AG08395 (cell line): ENCODE measurements around the gene C12orf43.

ENCODE experiments used
- DNase-seq: peaks from one replicate; pipeline ENCODE4 v3.0.0; 2012; ENCODE audit warnings: mixed read lengths, low spot score

The C12orf43 gene

DNA sequence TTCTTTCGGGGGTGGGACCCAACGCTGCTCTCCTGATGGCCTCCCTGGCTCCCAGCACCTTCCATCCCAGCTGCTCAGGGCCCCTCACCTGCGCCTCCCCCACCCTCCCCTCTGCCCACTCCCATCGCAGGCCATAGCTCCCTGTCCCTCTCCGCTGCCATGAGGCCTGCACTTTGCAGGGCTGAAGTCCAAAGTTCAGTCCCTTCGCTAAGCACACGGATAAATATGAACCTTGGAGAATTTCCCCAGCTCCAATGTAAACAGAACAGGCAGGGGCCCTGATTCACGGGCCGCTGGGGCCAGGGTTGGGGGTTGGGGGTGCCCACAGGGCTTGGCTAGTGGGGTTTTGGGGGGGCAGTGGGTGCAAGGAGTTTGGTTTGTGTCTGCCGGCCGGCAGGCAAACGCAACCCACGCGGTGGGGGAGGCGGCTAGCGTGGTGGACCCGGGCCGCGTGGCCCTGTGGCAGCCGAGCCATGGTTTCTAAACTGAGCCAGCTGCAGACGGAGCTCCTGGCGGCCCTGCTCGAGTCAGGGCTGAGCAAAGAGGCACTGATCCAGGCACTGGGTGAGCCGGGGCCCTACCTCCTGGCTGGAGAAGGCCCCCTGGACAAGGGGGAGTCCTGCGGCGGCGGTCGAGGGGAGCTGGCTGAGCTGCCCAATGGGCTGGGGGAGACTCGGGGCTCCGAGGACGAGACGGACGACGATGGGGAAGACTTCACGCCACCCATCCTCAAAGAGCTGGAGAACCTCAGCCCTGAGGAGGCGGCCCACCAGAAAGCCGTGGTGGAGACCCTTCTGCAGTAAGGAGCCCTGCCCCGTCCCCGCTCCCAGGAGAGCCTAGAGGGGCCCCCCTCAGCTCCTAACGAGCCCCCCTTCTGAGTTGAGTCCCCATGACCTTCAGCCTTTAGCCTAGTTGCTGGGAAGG lies 37.7 kb downstream of the C12orf43 start, which contains the start of gene HNF1A:
Gene HNF1A, plus strand, starts transcription at position 248 of the 924 bp plus-strand sequence. Its CDS starts 226 bp downstream, at position 474.
- DNase-seq: no peak

DNA sequence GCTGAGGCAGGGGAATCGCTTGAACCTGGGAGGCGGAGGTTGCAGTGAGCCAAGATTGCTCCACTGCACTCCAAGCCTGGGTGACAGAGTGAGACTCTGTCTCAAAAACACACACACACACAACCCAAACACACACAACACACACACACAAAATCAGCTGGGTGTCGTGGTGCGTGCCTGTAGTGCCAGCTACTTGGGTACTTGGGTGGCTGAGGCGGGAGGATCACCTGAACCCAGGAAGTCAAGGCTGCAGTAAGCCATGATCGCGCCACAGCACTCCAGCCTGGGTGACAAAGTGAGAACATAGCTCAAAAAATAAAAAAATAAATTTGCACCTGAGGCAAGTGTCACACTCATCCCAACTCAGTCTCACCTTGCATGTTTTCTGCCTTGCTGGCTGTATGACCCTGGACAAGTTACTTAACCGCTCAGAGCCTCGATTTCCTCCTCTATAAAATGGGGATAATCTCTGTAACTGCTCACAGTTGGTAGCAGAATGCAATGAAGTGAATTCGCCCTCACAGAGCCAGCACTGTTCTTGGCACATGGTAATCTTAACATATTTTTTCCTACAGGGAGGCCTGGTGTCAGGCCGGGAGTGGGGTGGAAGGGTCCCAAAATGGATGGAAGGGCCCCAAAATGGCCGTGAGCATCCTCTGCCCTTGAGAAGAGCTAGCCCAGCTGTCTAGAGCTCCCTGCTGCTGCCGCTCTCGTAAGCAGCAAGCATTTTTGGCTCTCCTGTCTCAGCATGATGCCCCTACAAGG lies 38.6 kb downstream of the C12orf43 start:
- DNase-seq: no peak

DNA sequence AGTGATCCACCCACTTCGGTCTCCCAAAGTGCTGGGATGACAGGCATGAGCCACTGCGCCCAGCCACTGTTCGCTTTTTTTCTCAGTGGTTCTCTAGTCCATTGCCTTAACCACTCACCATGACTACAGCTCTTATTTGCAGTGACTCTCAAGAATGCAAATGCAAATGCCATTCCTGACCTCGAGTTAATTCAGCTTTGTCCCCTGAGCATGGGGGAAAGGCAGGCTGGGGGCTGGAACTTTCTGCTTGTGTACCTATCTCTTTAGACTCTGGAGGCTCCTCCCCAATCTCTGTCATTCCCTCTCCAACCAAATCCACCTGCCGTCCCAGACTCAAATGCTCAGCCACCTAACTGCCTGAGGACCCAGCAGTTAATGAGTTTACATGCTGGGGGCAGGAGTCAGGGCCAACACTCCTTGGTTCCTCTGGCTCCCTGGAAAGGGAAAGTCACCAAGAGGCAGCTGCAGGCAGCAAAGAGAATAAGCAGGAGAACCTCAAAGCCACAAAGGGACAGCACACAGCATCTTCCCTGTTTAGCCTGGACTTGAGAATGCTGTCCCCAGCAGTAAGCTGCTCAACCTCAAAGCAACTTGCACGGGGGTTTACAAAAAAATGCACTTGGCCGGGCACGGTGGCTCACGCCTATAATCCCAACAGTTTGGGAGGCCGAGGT lies 43.3 kb downstream of the C12orf43 start:
- no peak for DNase-seq

DNA sequence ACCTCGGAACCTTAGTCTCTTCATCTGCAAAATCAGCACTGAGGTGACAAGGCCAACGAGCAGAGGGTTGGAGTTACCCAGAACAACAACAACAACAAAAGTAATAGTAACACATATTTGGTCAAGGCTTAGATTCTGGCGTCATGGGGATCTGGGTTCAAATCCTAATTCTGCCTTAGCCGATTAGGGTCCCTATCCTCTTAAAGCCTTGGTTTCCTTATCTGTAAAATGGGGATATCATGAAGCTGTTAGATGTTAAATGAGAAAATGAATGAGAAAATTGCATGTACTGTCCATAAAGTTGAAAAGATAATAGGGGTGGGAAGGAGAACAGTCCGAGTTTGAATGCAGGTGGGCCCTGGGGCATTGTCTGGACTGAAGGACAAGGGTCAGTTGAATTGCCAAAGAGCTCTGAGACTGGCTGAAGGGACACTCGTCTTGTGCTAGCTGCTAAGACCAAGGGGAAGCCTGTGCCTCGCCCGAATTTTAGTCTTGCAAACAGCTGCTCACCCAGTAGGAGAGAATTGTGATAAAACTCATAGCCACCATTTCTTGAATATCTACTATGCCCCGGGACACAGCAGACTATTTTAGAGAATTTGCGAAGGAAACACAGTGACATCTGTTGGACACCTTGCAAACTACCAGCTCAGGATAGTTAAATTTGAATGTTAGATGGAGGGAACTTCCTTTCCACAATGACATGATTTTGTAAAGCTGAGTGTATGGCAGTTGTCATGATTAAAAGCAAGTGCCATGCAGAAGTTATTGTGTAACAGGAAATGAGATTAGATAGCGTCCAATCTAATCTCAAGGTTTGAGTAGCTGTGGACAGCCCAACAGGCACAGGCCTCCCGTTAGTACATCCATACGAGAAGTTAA lies 44.7 kb downstream of the C12orf43 start:
- peak; percentile 85 for DNase-seq

DNA sequence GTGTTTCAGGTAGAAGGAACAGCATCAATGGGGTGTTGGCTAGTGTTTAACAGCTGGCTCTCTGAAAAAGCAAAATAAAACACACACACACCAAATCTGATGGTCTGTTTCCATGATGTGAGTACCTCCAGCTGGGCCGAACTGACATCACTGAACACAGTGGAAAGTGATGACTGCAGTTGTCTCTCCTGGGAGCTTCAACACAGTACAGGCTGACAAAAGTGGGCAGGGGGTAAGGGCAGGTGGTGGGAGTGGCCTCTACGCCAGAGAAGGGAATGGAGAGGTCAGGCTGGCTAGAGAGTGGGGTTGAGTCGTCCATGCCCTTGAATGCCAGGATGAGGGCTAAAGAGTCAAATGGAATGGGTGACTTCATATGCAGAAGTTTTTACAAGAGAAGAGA lies 46.0 kb downstream of the C12orf43 start:
- DNase-seq: no peak

DNA sequence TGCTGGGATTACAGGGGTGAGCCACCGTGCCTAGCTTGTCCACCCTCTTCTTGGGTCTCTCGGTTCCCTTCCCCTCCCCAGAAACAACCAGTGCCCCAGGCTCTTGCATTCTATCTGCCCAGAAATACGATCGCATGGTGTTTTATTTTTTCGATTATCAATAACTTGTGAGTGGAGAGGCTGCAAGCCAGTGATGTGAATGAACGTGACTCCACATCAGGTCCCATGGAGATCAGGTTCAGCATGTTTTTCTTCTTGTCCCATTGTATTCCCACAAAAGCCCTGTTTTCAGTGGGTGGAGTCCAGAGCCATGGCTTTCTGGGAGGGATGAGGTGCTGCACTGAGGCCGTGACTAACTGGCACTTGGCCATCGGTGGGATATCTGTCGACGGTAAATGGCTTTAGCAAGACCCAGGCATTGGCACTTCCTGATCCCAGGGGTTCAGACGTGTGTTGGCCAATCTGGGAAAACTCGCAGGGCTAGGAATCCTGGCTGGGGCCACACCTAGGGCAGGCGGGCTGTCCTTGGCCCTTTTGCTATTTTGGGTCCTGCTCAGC lies 50.7 kb downstream of the C12orf43 start:
- DNase-seq: no peak

DNA sequence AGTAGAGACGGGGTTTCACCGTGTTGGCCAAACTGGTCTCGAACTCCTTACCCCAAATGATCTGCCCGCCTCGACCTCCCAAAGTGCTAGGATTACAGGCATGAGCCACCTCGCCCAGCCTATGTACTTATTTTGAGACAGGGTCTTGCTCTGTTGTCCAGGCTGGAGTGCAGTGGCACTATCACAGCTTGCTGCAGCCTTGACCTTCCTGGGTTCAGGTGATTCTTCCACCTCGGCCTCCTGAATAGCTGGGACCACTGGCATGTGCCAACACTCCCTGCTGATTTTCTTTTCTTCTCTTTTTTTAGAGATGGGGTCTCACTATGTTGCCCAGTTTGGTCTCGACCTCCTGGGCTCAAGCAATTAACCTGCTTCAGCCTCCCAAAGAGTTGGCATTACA lies 52.0 kb downstream of the C12orf43 start:
- DNase-seq: no peak

DNA sequence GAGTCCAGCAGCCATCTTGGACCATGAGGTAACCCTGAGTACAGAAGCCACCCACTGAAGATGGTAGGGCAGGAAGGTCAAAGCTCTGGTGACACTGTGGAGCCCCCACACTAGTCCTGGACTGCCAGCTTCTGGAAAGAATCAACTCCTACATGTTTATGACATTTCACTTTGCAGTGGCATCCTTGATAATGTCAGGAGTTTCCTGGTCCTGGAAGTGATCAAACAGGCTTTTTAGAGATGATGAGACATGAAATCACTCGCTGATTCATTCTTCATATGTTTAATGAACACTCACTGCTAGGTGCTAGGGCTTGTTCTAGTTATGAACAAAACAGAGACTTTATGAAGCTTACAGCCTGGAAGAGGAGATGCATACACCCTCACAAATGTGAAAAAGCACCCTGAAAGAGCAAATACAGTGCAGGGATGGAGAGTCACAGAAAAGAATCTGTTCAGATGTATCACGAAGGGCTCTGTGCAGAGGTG lies 53.7 kb downstream of the C12orf43 start:
- no peak for DNase-seq

DNA sequence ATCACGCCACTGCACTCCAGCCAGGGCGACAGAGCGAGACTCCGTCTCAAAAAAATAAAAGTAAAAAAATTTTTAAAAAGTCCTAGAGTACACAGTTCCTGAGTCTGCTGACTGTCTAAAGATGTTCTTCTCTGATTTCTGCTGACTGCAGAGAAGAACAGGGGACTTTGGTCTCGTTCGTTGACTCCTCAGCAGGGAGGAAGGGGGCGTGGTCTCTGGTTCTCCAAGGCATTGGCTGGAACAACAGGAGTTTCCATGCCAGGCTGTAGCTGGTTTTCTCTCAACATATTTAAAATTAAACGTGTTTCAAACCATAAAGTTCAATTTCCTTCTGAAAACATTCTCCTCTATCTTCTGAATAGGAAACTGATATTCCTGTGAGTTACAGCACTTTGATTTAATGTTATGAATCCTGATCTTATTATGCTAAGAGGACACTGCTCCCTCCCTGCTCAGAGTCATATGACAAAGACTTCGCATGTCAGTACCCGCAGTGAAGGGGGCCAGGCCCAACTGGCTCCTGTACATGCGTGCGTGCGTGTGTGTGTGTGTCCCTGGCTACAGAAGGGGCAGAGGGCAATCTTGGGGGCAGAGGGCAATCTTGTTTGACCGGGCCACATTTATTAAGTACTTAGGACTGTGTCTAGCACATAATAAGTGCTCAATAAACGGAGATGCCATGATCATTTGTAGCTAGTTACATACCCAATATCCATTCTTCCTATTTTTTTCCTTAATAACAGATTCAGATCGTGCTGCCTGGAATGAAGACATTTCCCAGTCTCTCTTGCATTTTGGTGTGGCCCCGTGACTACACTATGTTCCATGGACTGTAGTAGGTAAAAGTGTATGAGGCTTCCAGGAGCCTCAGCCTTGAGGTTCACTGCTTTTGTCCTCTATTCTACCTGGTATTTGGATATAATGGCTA lies 54.4 kb downstream of the C12orf43 start:
- DNase-seq: no peak

DNA sequence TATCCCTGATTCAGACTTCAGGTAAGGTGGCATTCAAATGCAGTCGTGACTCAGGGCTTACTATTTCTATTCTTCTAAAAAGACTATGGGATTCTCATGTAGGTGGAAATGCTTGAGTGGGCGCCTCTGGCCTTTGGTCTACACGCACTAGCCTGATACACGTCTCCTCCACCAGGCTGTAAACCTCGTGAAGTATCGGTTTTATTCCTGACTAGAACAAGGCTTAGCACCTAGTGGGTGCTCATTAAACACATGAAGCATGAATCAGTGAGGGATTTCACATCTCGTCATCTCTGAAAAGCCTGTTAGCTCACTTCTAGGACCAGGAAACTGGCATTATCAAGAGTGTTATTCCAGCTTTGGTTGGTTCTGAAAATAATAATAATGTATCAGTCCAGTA lies 55.6 kb downstream of the C12orf43 start:
- DNase-seq: no peak

DNA sequence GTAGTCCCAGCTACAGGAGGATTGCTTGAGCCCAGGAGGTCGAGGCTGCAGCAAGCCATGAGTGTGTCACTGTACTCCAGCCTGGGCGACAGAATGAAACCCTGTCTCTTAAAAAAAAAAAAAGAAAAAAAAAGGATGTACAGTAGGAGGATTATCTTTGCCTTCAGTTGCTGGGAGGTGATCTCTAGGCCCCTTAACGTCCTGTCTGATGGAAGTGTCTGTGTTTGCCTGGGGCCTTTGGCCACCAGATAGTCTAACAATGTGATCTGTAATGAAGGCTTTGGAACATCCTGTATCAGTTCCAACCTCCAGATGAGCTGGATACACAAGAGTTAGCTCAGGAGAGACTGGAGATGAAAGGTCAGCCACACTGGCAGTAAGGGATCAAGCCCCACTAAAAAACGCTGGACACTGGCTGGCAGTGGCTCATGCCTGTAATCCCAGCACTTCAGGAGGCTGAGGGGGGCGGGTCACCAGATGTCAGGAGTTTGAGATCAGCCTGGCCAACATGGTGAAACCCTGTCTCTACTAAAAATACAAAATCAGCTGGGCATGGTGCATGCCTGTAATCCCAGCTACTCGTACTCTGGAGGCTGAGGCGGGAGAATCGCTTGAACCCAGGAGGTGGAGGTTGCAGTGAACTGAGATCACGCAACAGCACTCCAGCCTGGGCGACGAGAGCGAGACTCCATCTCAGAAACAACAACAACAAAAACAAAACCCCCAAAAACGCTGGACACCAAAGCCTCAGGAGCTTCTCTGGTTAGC lies 57.0 kb downstream of the C12orf43 start:
- no peak for DNase-seq

DNA sequence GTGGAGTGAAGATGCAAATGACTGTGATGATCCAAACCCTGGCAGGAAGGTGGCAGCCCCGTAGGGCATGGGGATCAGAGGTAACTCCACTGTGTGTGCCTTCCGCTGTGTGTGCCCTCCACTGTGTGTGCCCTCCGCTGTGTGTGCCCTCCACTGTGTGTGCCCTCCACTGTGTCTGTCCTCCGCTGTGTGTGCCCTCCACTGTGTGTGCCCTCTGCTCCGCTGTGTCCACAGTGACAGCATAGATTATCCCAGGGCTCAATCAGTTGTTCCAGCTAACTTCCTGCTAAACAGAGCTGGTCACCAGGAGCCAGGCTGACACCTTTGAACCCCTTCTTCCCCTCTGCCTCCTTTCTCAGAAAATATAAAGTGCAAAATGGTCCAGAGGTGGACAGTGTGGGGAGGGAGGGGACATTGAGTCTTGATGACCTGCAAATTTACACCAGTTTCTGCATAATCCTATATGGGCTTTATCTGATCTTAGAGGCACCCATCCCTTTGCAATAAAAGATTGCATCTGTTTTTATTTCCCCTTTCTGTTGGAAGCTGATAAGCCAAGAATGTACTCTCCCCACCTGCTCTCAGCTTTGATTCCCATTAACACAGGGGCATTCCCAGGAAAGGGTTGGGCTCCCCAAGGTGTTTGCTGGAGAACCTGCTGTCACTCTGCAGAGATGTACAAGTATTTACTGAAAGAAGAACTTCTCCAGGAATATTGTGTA lies 59.5 kb downstream of the C12orf43 start:
- DNase-seq: no peak

DNA sequence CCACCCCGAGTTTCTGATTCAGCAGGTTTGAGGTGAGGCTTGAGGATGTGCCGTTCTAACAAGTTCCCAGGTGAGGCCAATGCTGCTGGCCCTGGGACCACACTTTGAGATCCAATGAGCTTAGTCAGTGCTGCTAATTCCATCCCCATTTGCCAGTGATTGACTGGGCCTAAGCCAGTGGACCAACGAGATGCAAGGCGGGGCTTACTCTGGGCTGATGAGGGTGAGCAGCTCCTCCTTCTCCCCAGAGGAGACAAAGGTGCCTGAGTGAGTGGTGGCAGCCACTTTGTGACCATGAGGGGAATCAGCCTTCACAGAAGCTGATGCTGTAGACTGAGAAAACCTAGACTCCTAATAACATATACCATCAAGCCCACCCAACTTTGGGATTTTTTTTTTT lies 61.1 kb downstream of the C12orf43 start:
- no peak for DNase-seq

DNA sequence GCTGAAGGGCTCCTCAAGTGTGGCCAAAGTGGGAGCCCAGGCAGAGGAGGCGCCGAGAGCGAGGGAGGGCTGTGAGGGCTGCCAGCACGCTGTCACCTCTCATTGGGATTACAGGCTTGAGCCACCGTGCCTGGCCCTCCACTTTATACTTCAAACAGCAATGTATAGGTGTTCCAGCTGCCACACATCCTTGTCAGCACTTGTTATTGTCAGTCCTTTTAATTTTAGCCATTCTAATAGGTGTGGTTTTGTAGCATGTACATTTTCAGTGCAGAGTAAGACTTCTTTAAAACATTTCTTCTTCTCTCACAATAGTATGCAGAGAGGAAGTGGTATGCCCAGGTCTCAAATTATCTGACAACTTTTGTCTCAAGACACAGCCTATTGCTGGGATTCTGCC lies 65.5 kb downstream of the C12orf43 start:
- no peak for DNase-seq
